GM23338 (cell line): Measurements from ENCODE around the gene CACNA1F.

ENCODE experiments used
- CREB1 ChIP-seq: fragments of 250-450 bp; sonication (Bioruptor Pico); IDR thresholded peaks from 2 replicates; pipeline ENCODE4 v1.5.0; 2020; ENCODE audit warnings: low read depth, mild to moderate bottlenecking, moderate library complexity
- EZH2 ChIP-seq: fragments of 200-600 bp; sonication (generic); IDR thresholded peaks from one replicate; pipeline ENCODE4 v1.8.0; 2017; ENCODE audit warnings: antibody characterized with exemption, mild to moderate bottlenecking, low read depth; ENCODE audit not compliant: unreplicated experiment
- EZH2phosphoT487 ChIP-seq: fragments of 200-600 bp; sonication (generic); IDR thresholded peaks from one replicate; pipeline ENCODE4 v1.8.1; 2018; ENCODE audit warnings: antibody characterized with exemption; ENCODE audit not compliant: unreplicated experiment
- JUNB ChIP-seq: IDR thresholded peaks from one replicate; pipeline ENCODE4 v1.6.1; 2016; ENCODE audit warnings: antibody characterized with exemption; ENCODE audit not compliant: unreplicated experiment
- NANOG ChIP-seq: IDR thresholded peaks from 2 replicates; pipeline ENCODE4 v1.6.1; 2016; ENCODE audit warnings: antibody characterized with exemption, borderline replicate concordance
- POLR2AphosphoS5 ChIP-seq: IDR thresholded peaks from 2 replicates; pipeline ENCODE4 v1.6.1; 2016; ENCODE audit warnings: antibody characterized with exemption, low read depth
- REST ChIP-seq: IDR thresholded peaks from one replicate; pipeline ENCODE4 v1.6.1; 2018; ENCODE audit warnings: antibody characterized with exemption; ENCODE audit not compliant: unreplicated experiment
- STAT1 ChIP-seq: IDR thresholded peaks from one replicate; pipeline ENCODE4 v1.6.1; 2016; ENCODE audit warnings: antibody characterized with exemption; ENCODE audit not compliant: unreplicated experiment
- ZNF114 ChIP-seq: fragments of 250-450 bp; sonication (Bioruptor Pico); IDR thresholded peaks from 2 replicates; pipeline ENCODE4 v1.5.0; 2020; ENCODE audit warnings: mild to moderate bottlenecking, moderate library complexity
- ZNF331 ChIP-seq: fragments of 250-450 bp; sonication (Bioruptor Pico); IDR thresholded peaks from 2 replicates; pipeline ENCODE4 v1.5.0; 2020; ENCODE audit warnings: low read depth, mild to moderate bottlenecking, moderate library complexity
- ZNF462 ChIP-seq: fragments of 250-450 bp; sonication (Bioruptor Pico); IDR thresholded peaks from 2 replicates; pipeline ENCODE4 v1.5.0; 2020; ENCODE audit warnings: mild to moderate bottlenecking, moderate library complexity
- TF ChIP-seq, protein P1 (sequence below), 2 experiments: fragments of 200-600 bp in 1 of 2; sonication (generic) in 1 of 2; conservative IDR thresholded peaks; 2 replicates each; pipeline versions ENCODE4 v1.5.1 to v1.6.1; 2016 to 2017; ENCODE audit warnings: antibody characterized with exemption in 2 of 2, low read depth in 2 of 2, mild to moderate bottlenecking in 2 of 2, moderate library complexity in 1 of 2
- TF ChIP-seq, protein P2 (sequence below): IDR thresholded peaks from 2 replicates; pipeline ENCODE4 v1.6.1; 2016; ENCODE audit warnings: antibody characterized with exemption

GRCh38 chrX:49155243-49155899, 77.8 kb downstream of the CACNA1F start:
- TF ChIP-seq, protein P1, sequence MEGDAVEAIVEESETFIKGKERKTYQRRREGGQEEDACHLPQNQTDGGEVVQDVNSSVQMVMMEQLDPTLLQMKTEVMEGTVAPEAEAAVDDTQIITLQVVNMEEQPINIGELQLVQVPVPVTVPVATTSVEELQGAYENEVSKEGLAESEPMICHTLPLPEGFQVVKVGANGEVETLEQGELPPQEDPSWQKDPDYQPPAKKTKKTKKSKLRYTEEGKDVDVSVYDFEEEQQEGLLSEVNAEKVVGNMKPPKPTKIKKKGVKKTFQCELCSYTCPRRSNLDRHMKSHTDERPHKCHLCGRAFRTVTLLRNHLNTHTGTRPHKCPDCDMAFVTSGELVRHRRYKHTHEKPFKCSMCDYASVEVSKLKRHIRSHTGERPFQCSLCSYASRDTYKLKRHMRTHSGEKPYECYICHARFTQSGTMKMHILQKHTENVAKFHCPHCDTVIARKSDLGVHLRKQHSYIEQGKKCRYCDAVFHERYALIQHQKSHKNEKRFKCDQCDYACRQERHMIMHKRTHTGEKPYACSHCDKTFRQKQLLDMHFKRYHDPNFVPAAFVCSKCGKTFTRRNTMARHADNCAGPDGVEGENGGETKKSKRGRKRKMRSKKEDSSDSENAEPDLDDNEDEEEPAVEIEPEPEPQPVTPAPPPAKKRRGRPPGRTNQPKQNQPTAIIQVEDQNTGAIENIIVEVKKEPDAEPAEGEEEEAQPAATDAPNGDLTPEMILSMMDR (conservative IDR thresholded peaks at IDR 0.05; ENCODE audit: low read depth in 2 of 2): no peak
- TF ChIP-seq POLR2AphosphoS5: peak; percentile 2; the same call in 1 of the 2 replicates
- TF ChIP-seq EZH2: no peak
- no peak for TF ChIP-seq REST
- TF ChIP-seq CREB1 (CRISPR knock-in tag): no peak
- no peak for TF ChIP-seq EZH2phosphoT487
- TF ChIP-seq, protein P2, sequence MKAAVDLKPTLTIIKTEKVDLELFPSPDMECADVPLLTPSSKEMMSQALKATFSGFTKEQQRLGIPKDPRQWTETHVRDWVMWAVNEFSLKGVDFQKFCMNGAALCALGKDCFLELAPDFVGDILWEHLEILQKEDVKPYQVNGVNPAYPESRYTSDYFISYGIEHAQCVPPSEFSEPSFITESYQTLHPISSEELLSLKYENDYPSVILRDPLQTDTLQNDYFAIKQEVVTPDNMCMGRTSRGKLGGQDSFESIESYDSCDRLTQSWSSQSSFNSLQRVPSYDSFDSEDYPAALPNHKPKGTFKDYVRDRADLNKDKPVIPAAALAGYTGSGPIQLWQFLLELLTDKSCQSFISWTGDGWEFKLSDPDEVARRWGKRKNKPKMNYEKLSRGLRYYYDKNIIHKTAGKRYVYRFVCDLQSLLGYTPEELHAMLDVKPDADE: no peak
- no peak for TF ChIP-seq JUNB
- no peak for TF ChIP-seq ZNF114 (CRISPR knock-in tag)
- no peak for TF ChIP-seq STAT1
- TF ChIP-seq NANOG: no peak
- TF ChIP-seq ZNF331: no peak
- no peak for TF ChIP-seq ZNF462
